ENCODE measurements around the gene DPEP2. TPM values are rescaled to one million over a fixed set of nuclear protein-coding genes. Genes with fewer than 3 reads are reported as not detected.
A peak's percentile ranks its signal among the peaks of the same experiment; 100 is the strongest.

DPEP2 gene
- total and polyA plus RNA-seq, 2 of the 13 experiments (the other 11 are each of a cell fraction or from before 2014, with no cell fraction given) = 0.18 TPM; not detected in 1

DNA sequence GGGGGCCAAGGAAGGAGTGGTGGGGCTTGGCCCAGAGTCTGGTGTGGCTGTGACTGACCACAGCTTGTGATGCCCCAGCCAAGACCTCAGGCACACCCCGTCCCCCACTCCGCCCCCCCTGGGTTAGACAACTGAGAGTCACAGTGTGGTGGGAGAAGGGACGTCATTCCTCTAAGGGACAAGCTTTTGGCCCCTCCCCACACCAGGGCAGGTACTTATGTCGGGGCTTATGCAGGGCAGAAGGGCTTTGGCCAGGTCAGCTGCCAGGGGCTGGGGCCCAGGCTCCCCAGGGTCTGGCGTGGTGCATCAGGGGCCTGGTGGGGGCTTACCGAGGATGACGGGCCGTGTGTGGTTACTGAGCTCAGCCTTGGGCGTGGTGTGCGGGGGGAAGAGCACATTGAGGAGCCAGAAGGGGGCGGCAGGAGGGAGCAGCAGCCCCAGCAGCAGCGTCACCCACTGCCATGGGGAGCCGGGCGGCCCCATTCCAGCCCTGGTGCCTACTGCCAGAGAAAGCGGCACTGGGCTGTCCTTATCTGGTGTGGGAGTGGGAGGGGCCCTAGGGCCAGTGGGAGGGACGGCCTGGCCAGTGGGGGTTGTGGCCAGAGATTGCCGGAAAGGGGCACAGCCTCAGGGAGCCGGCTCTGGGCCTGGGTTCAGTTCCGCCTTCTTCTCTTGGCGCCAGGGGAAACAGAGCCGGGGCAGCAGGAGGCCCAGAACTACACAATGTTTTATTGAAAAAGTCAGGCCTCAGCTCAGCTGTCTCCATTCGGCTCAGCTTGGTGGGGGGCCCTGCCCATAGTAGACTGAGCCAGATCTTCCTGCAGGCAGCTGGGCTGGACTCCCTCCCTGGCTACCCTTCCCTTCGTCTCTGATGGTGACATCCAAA, 55.4 kb downstream of the DPEP2 start, which contains the start of gene LCAT (continued):
- TF ChIP-seq, protein P1, sequence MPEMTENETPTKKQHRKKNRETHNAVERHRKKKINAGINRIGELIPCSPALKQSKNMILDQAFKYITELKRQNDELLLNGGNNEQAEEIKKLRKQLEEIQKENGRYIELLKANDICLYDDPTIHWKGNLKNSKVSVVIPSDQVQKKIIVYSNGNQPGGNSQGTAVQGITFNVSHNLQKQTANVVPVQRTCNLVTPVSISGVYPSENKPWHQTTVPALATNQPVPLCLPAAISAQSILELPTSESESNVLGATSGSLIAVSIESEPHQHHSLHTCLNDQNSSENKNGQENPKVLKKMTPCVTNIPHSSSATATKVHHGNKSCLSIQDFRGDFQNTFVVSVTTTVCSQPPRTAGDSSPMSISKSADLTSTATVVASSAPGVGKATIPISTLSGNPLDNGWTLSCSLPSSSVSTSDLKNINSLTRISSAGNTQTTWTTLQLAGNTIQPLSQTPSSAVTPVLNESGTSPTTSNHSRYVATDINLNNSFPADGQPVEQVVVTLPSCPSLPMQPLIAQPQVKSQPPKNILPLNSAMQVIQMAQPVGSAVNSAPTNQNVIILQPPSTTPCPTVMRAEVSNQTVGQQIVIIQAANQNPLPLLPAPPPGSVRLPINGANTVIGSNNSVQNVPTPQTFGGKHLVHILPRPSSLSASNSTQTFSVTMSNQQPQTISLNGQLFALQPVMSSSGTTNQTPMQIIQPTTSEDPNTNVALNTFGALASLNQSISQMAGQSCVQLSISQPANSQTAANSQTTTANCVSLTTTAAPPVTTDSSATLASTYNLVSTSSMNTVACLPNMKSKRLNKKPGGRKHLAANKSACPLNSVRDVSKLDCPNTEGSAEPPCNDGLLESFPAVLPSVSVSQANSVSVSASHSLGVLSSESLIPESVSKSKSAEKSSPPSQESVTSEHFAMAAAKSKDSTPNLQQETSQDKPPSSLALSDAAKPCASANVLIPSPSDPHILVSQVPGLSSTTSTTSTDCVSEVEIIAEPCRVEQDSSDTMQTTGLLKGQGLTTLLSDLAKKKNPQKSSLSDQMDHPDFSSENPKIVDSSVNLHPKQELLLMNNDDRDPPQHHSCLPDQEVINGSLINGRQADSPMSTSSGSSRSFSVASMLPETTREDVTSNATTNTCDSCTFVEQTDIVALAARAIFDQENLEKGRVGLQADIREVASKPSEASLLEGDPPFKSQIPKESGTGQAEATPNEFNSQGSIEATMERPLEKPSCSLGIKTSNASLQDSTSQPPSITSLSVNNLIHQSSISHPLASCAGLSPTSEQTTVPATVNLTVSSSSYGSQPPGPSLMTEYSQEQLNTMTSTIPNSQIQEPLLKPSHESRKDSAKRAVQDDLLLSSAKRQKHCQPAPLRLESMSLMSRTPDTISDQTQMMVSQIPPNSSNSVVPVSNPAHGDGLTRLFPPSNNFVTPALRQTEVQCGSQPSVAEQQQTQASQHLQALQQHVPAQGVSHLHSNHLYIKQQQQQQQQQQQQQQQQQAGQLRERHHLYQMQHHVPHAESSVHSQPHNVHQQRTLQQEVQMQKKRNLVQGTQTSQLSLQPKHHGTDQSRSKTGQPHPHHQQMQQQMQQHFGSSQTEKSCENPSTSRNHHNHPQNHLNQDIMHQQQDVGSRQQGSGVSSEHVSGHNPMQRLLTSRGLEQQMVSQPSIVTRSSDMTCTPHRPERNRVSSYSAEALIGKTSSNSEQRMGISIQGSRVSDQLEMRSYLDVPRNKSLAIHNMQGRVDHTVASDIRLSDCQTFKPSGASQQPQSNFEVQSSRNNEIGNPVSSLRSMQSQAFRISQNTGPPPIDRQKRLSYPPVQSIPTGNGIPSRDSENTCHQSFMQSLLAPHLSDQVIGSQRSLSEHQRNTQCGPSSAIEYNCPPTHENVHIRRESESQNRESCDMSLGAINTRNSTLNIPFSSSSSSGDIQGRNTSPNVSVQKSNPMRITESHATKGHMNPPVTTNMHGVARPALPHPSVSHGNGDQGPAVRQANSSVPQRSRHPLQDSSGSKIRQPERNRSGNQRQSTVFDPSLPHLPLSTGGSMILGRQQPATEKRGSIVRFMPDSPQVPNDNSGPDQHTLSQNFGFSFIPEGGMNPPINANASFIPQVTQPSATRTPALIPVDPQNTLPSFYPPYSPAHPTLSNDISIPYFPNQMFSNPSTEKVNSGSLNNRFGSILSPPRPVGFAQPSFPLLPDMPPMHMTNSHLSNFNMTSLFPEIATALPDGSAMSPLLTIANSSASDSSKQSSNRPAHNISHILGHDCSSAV (CRISPR knock-in tag; IDR thresholded peaks at IDR 0.05; ENCODE audit: borderline replicate concordance) = no peak
- TF ChIP-seq ZNF33A (CRISPR knock-in tag; IDR thresholded peaks at IDR 0.05; ENCODE audit: borderline replicate concordance) = no peak
- peak in 1 of 2 experiments; percentile 59; a peak in 1 of 4 replicates for TF ChIP-seq KLF16 (CRISPR knock-in tag; IDR thresholded peaks at IDR 0.05)
- TF ChIP-seq, protein P2, sequence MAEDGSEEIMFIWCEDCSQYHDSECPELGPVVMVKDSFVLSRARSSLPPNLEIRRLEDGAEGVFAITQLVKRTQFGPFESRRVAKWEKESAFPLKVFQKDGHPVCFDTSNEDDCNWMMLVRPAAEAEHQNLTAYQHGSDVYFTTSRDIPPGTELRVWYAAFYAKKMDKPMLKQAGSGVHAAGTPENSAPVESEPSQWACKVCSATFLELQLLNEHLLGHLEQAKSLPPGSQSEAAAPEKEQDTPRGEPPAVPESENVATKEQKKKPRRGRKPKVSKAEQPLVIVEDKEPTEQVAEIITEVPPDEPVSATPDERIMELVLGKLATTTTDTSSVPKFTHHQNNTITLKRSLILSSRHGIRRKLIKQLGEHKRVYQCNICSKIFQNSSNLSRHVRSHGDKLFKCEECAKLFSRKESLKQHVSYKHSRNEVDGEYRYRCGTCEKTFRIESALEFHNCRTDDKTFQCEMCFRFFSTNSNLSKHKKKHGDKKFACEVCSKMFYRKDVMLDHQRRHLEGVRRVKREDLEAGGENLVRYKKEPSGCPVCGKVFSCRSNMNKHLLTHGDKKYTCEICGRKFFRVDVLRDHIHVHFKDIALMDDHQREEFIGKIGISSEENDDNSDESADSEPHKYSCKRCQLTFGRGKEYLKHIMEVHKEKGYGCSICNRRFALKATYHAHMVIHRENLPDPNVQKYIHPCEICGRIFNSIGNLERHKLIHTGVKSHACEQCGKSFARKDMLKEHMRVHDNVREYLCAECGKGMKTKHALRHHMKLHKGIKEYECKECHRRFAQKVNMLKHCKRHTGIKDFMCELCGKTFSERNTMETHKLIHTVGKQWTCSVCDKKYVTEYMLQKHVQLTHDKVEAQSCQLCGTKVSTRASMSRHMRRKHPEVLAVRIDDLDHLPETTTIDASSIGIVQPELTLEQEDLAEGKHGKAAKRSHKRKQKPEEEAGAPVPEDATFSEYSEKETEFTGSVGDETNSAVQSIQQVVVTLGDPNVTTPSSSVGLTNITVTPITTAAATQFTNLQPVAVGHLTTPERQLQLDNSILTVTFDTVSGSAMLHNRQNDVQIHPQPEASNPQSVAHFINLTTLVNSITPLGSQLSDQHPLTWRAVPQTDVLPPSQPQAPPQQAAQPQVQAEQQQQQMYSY (CRISPR knock-in tag; IDR thresholded peaks at IDR 0.05) = no peak
- no peak for TF ChIP-seq ZNF10 (CRISPR knock-in tag; IDR thresholded peaks at IDR 0.05; ENCODE audit: borderline replicate concordance, low read depth)
- TF ChIP-seq, protein P3, sequence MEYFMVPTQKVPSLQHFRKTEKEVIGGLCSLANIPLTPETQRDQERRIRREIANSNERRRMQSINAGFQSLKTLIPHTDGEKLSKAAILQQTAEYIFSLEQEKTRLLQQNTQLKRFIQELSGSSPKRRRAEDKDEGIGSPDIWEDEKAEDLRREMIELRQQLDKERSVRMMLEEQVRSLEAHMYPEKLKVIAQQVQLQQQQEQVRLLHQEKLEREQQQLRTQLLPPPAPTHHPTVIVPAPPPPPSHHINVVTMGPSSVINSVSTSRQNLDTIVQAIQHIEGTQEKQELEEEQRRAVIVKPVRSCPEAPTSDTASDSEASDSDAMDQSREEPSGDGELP (IDR thresholded peaks at IDR 0.05; ENCODE audit: borderline replicate concordance, low read depth) = peak; percentile 32; the same call in 1 of the 2 replicates
- peak; percentile 68 for TF ChIP-seq GABPB1 (CRISPR knock-in tag; IDR thresholded peaks at IDR 0.05)
- peak; percentile 94 for TF ChIP-seq RBM39 (IDR thresholded peaks at IDR 0.05; ENCODE audit: low read depth, low read length, poor library complexity, severe bottlenecking)
- TF ChIP-seq ZSCAN12 (CRISPR knock-in tag; IDR thresholded peaks at IDR 0.05) = no peak
- TF ChIP-seq ZNF292 (CRISPR knock-in tag; IDR thresholded peaks at IDR 0.05; ENCODE audit: borderline replicate concordance, low read depth) = no peak; the same call in 1 of the 2 replicates
- TF ChIP-seq TBP (CRISPR knock-in tag; IDR thresholded peaks at IDR 0.05) = no peak
- no peak for TF ChIP-seq ZFP62 (CRISPR knock-in tag; IDR thresholded peaks at IDR 0.05)
- TF ChIP-seq EZH2 (conservative IDR thresholded peaks at IDR 0.05; ENCODE audit: low read depth, low read length) = no peak
- TF ChIP-seq ZBTB3 (CRISPR knock-in tag; IDR thresholded peaks at IDR 0.05; ENCODE audit: borderline replicate concordance, low read depth) = no peak
- TF ChIP-seq ZNF501 (CRISPR knock-in tag; IDR thresholded peaks at IDR 0.05) = peak; percentile 94

All from HepG2 (cell line).